NOMO-1 treated with dmso at 0.1 percent for 144 hours (cell line): ENCODE data around the gene TFG.

ENCODE experiments used
- DNase-seq: peaks from one replicate; lab custom pipeline; 2025; ENCODE audit not compliant: unreplicated experiment; lab: John Stamatoyannopoulos, UW

Gene TFG

GRCh38 chr3:100703865-100704264 lies 5.4 kb upstream of the TFG start:
- DNase-seq, result no peak

- no peak for DNase-seq
Measured at GRCh38 chr3:100706365-100706764, 2.9 kb upstream of the TFG start.

GRCh38 chr3:100708644-100708988 lies 678 bp upstream of the TFG start:
- no peak for DNase-seq

GRCh38 chr3:100709842-100710260 lies 557 bp downstream of the TFG start:
- peak; percentile 11 for DNase-seq

- peak; percentile 62 for DNase-seq
Measured at GRCh38 chr3:100710261-100710968, 1.1 kb downstream of the TFG start.

- no peak for DNase-seq
Measured at GRCh38 chr3:100715176-100715575, 5.9 kb downstream of the TFG start.

- DNase-seq, result no peak
Measured at GRCh38 chr3:100717063-100717462, 7.8 kb downstream of the TFG start.

GRCh38 chr3:100717637-100718487 lies 8.6 kb downstream of the TFG start:
- DNase-seq, result no peak

- DNase-seq, result no peak
Measured at GRCh38 chr3:100719136-100719535, 9.8 kb downstream of the TFG start.

- no peak for DNase-seq
Measured at GRCh38 chr3:100720426-100720825, 11.1 kb downstream of the TFG start.

- DNase-seq, result no peak
Measured at GRCh38 chr3:100725935-100726513, 16.7 kb downstream of the TFG start.

GRCh38 chr3:100726706-100727105 lies 17.4 kb downstream of the TFG start:
- DNase-seq, result no peak

GRCh38 chr3:100730524-100730923 lies 21.2 kb downstream of the TFG start:
- DNase-seq, result no peak

GRCh38 chr3:100732435-100732834 lies 23.1 kb downstream of the TFG start:
- DNase-seq, result no peak

GRCh38 chr3:100737334-100737733 lies 28.0 kb downstream of the TFG start:
- DNase-seq, result no peak

GRCh38 chr3:100740207-100740606 lies 30.9 kb downstream of the TFG start:
- no peak for DNase-seq

- DNase-seq, result no peak
Measured at GRCh38 chr3:100743535-100743934, 34.2 kb downstream of the TFG start.

- no peak for DNase-seq
Measured at GRCh38 chr3:100744671-100745070, 35.4 kb downstream of the TFG start.

GRCh38 chr3:100745617-100746016 lies 36.3 kb downstream of the TFG start:
- no peak for DNase-seq

GRCh38 chr3:100746092-100746491 lies 36.8 kb downstream of the TFG start:
- no peak for DNase-seq

- DNase-seq, result no peak
Measured at GRCh38 chr3:100748220-100748619, 38.9 kb downstream of the TFG start.

GRCh38 chr3:100748967-100749366 lies 39.7 kb downstream of the TFG start:
- no peak for DNase-seq
